Measurements from ENCODE around the gene APLF.
"Not testable (repeated sequence)": the region's sequence is repeated elsewhere in the genome, so short reads cannot be mapped to it uniquely, and the experiment has no call there.

Gene APLF

DNA sequence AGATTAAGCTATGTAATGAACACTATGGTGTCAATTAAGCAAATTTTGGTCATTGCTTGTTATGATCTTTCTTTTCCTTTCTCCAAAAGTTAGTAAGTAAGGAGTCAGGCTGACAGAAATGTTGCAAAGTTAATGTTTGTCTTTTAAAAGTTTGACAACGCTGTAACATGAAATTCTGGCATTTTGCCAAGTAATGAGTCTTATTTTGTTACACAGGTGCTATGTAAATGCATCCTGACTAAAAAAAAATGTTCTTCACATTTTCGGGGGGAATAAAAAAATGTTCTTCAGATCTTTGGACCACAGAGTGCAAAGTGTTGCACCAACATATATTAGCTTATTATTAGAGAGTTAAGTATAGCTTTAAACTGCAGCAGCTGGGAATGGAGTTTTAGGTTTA lies 121.2 kb downstream of the APLF start:
- DNase-seq (ENCODE audit: low read depth): no peak

DNA sequence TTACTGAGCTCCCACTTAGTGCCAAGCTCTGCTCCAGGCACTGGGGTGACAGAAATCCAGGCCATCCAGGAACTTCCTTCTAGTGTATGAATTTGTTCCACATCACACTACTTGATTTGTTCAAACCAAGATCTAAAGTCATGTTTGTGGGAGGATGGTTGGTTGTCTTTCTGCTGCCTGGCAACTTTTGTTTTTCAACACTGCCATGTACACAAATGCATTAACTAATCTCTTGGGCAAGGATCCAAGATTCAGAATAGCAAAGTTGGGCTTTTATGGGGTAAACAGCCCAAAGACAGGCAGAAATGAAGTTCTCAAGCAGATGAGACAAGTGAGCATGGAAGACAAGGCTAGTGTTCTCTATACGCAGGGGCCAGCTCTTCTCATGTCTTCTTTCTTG lies 122.6 kb downstream of the APLF start:
- no peak for DNase-seq (ENCODE audit: low read depth)

GRCh38 chr2:68590702-68591101 lies 123.3 kb downstream of the APLF start:
- no peak for DNase-seq (ENCODE audit: low read depth)

DNA sequence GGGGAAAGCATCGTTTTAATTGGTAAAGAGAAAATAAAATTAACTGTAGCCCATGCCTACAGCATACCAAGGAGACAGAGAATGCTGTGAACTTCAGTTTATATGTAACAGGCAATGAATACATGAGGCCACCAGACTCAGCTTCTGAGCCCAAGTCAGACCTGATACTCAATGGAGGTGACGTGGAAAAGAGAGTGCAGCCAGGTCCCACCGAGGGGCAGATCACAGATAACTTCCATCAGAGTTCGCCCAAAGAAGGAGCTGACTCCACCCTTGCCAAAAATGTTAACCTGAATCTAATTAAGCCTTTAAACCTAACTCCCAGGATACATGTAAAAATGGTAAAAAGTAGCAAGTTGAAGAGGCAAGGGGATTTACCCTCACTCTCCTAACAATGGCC lies 123.8 kb downstream of the APLF start:
- DNase-seq (ENCODE audit: low read depth): no peak

DNA sequence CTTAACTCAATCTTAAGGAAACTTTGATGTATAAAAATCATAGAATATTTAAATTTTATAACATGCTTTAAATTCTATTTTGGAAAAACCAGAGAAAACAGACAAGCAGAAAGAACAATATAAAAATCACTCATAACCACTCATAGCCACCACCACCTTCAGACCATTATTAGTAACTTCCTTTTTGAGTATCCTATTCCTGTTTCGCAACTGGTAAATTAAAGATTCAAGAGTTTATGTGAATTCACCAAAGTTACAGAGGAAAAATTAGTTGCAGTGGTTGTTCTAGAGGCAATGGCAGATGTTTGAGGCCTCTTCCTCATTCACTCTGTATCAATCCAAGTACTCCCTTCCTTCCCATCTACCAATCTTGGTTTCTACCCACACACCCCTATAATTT lies 126.7 kb downstream of the APLF start:
- no peak for DNase-seq (ENCODE audit: low read depth)

GRCh38 chr2:68594674-68595492 lies 127.5 kb downstream of the APLF start:
- peak; percentile 25 for DNase-seq (ENCODE audit: low read depth)

DNA sequence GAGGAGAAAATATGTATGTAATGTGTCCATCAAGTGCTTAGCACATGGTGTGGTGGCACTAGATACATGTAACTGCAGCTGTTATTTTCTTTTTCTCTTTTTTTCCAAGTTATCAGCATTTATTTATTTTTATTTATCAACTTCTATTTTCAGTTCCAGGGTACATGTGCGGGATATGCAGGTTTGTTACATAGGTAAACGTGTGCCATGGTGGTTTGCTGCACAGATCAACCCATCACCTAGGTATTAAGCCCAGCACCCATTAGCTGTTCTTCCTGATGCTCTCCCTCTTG lies 128.1 kb downstream of the APLF start:
- not testable (repeated sequence) for DNase-seq (ENCODE audit: low read depth)

DNA sequence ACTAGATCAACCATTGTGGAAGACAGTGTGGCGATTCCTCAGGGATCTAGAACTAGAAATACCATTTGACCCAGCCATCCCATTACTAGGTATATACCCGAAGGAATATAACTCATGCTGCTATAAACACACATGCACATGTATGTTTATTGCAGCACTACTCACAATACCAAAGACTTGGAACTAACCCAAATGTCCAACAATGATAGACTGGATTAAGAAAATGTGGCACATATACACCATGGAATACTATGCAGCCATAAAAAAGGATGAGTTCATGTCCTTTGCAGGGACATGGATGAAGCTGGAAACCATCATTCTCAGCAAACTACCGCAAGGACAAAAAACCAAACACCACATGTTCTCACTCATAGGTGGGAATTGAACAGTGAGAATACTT lies 133.1 kb downstream of the APLF start:
- not testable (repeated sequence) for DNase-seq (ENCODE audit: low read depth)

DNA sequence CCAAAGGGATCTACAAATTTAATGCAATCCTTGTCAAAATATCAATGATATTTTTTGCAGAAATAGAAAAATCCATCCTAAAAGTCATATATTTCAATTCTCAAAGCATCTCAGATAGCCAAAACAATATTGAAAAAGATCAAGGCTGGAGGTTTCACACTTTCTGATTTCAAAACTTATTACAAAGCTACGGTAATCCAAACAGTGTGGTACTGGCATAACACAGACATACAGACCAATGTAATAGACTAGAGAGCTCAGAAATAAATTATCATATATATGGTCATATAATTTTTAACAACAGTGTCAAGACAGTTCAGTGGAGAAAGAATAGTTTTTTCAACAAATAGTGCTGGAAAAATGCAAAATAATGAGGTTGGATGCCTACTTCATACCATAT lies 135.7 kb downstream of the APLF start:
- no peak for DNase-seq (ENCODE audit: low read depth)

DNA sequence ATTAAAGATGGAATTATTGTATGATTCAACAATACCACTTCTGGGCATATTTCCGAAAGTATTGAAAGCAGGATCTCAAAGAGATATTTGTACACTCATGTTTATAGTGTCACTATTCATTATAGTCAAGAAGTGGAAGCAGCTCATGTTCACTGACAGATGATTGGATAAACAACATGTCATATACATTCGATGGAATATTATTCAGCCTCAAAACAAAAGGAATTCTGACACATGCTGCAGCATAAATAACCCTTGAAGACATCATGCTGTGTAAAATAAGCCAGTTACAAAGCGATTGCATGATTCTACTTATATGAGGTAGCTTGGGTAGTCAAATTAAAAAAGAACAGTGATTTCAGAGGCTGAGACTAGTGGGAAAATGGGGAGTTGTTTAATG lies 136.7 kb downstream of the APLF start:
- no peak for DNase-seq (ENCODE audit: low read depth)

DNA sequence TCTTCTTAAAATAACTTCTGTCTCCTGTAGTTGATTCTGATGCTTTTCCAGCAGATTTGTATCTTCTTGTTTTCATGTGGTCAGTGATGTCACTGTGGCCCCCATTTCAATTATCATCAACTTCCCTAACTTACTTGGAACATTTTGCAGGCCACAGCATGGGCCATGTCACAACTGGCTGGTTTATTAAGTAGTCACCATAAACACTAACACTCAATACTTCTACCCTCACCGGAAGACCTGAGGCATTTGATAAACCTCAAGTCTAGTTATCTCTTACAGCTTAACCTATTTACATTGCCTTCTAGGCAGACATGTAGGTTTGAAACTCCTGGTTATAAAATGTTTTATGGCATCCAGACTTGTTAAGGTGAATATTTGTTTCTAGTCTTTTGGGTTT lies 138.6 kb downstream of the APLF start:
- no peak for DNase-seq (ENCODE audit: low read depth)

DNA sequence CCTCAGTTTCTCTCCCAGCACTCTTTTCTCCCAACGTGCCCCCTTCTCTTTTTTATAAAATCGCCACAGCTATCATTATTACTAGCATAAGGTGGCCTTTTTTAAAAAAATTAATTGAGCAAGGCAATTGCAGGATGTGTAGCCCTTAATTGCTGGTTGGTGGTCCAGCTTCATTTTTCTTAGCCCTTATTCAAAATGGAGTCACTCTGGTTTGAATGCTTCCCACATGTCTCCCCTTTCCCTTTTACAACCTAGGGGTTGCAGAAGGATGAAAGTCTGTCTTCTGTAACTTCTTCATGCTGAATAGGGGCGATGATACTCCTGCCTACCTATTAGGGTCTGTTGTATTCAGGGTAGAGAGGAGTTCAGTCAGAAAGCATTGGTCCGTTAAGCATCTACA lies 139.4 kb downstream of the APLF start:
- no peak for DNase-seq (ENCODE audit: low read depth)

DNA sequence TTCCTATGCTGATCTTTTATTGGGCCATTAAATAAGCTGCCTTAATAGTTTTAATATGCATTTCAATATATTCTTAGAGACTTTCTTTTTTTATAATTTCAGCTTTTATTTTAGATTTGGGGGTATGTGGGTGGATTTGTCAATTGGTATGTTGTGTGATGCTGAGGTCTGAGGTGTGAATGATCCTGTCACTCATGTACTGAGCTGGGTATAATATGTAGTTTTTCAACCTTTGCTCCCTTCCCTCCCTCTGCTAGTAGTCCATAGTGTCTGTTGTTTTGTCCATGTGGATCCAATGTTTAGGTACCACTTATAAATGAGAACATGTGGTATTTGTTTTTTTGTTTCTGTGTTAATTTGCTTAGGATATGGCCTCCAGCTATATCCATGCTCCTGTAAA lies 140.5 kb downstream of the APLF start:
- no peak for DNase-seq (ENCODE audit: low read depth)

DNA sequence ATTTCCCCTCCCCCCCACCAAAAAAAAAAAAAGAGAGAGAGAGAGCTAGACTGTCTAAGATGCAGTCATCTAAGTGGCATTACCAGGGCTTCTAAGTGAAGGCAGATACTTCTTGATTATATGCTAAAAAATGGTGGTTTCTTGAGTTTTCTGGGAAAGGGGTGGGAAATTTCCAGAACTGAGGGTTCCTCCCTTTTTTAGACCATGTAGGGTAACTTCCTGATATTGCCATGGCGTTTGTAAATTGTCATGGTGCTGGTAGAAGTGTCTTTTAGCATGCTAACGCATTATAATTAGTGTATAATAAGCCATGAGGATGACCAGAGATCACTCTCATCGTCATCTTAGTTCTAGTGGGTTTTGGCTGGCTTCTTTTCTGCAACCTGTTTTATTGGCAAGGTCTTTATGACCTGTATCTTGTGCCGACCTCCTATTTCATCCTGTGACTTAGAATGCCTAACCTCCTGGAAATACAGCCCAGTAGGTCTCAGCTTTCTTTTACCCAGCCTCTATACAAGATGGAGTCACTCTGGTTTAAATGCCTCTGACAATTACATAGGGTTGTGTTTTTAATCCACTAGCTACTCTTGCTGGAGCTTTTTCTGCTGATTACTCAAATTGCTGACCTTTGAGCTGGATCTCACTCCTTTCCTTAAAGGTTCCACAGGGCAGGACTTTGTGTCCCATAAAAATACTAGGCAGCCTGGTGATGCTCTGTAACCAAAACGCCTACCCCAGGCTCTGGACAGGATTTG lies 145.6 kb downstream of the APLF start:
- DNase-seq (ENCODE audit: low read depth): no peak

GRCh38 chr2:68620772-68621171 lies 153.4 kb downstream of the APLF start:
- no peak for DNase-seq (ENCODE audit: low read depth)

DNA sequence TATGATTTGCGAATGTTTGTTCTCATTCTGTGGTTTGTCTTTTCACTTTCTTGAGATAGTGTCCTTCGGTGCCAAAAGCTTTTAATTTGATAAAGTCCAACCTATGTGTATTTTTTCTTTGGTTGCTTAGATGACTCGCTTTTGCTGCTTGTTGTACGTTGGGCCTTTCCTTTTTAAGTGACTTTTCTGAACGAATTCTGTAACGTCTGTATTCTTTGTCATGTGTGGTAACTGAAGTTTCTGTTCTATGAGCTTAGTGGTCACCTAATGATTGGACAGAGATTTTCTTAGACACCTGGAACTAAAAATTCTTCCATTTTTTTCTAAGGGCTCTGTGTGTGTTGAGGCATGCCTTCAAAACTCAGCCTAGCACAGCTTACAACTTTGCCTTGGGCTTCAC lies 156.4 kb downstream of the APLF start:
- DNase-seq (ENCODE audit: low read depth): no peak

DNA sequence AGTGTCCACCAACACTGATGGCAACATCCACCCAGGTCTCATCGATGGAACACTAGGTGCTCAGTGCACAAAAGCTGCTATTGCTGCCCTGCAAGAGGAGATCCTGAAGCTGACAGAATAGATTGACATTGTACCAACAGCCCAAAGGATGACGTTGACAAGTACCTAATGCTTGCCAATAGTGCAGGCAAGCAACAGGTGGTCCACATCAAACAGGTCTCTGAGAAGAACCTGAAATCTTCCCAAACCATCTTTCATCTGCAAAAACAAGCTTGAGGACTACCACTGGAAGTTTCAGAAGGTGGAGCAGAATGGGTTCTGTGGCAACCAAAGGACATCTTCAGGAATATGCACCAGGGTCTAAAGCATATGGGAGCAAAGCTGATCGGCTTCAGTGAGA lies 160.2 kb downstream of the APLF start:
- DNase-seq (ENCODE audit: low read depth): no peak
